Spinal cord (tissue), 10 donors: ENCODE data around the gene ACR. TPM values are rescaled to one million over a fixed set of nuclear protein-coding genes. Genes with fewer than 3 reads are reported as not detected.

Experiments
- DNase-seq, 6 donors: peaks; one replicate each; pipeline versions ENCODE4 v3.0.0 to v3.0.0-alpha.2; 2013 to 2015; ENCODE audit warnings: low spot score in 6 of 6, low read depth in 4 of 6
- H3K27ac ChIP-seq: one replicate; pipeline ENCODE4 v1.5.1; 2013; ENCODE audit warnings: low read depth, low read length, control low read depth
- H3K27me3 ChIP-seq: one replicate; pipeline ENCODE4 v1.6.1; 2013; ENCODE audit warnings: low read length; ENCODE audit not compliant: control insufficient read depth, insufficient read depth
- H3K36me3 ChIP-seq: one replicate; pipeline ENCODE4 v1.6.1; 2013; ENCODE audit warnings: low read length; ENCODE audit not compliant: control insufficient read depth, insufficient read depth
- H3K4me1 ChIP-seq: one replicate; pipeline ENCODE4 v1.6.1; 2013; ENCODE audit warnings: low read length; ENCODE audit not compliant: control insufficient read depth, insufficient read depth
- H3K4me3 ChIP-seq: one replicate; pipeline ENCODE4 v1.5.1; 2013; ENCODE audit warnings: low read depth, low read length, control low read depth
- H3K9me3 ChIP-seq: one replicate; pipeline ENCODE4 v1.6.1; 2013; ENCODE audit warnings: low read length; ENCODE audit not compliant: control insufficient read depth, insufficient read depth
- WGBS: methylation state at CpG from one replicate; pipeline ENCODE4 v1.1.5; 2013; ENCODE audit warnings: missing lambda C conversion rate; ENCODE audit not compliant: insufficient coverage; 5-methylcytosine and 5-hydroxymethylcytosine counted together
- polyA plus RNA-seq, 2 donors: library from polyadenylated mRNA; unstranded; fragments of 120-200 nt; gene quantifications; one replicate each; pipeline ENCODE4 v1.2.1, GENCODE V29; 2013; ENCODE audit not compliant: insufficient read length in 2 of 2
- total RNA-seq, 2 donors: library from RNA; depleted of rRNA in 1 of 2; stranded (reverse); fragments of 120-200 nt in 1 of 2; fragments of >200 nt in 1 of 2; gene quantifications; one replicate each; pipeline versions ENCODE4 v1.2.3 to v1.2.4, GENCODE V29; 2013 to 2014
- donor health status: healthy.

The ACR gene
- total and polyA plus RNA-seq, 4 donors = 0.17 to 0.98 (median 0.70) TPM; not detected in 1

- Histone ChIP-seq H3K27ac (no peak overlapping the region), H3K4me3 (no peak overlapping the region), H3K9me3 (no peaks in the 10 kb centered on the region), H3K36me3 (peaks cover 83% of the 10 kb centered on the region), H3K4me1 (peaks cover 12% of the 10 kb centered on the region), H3K27me3 (peaks cover 12% of the 10 kb centered on the region)
- no peak for DNase-seq
- WGBS = 95% methylated on average over 8 of the region's 12 CpGs
Observed at GRCh38 chr22:50722716-50723428, 15.1 kb upstream of the ACR start.

DNA sequence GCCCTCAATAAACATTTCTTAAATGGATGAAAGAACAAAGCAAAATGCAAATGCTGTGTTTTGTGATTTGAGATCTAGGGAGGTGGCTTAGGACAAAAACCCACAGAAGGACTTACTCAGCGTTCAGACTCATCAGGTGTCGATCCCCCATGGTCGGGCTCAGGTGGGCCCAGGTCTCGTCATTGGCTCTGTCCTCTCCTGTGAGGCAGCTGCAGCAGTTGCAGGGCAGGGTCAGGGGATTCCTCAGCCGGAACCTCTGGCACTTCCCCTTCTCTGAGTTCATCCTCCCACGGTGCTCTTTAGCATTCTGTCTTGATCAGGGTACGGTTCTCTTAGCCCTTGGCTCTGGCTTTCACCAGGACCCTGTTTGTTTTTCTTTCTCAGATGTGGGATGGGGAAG lies 14.0 kb upstream of the ACR start:
- DNase-seq = no peak
- no peaks in the 10 kb centered on the region for H3K9me3 ChIP-seq
- peaks cover 20% of the 10 kb centered on the region for H3K4me1 ChIP-seq
- 77% methylated on average over 7 of the region's 7 CpGs for WGBS
- no peak overlapping the region for H3K4me3 ChIP-seq
- peaks cover 88% of the 10 kb centered on the region for H3K36me3 ChIP-seq
- no peak overlapping the region for H3K27ac ChIP-seq
- H3K27me3 ChIP-seq = peaks cover 10% of the 10 kb centered on the region

DNA sequence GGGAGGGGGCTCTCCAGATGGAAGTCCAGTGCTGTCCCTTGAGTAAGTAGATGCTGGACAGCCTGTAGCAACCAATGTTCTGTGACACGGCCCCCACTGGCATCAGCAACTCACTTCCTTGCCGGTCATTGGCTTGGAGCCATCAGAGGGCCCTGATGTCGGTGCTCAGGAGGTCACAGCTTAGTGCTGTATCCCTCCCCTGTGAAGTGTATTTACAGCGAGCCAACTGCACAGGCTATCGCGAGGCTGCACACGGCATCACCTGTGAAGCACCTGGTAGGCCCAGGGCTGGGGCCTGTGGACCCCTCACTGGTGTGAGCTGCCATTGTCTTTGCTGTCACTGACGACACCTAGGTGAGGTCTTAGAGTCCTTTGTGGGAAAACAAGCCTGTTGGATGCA lies 13.4 kb upstream of the ACR start:
- H3K9me3 ChIP-seq = no peaks in the 10 kb centered on the region
- peaks cover 16% of the 10 kb centered on the region for H3K4me1 ChIP-seq
- no peak for DNase-seq
- H3K36me3 ChIP-seq = peaks cover 88% of the 10 kb centered on the region
- H3K27ac ChIP-seq = no peak overlapping the region
- H3K27me3 ChIP-seq = peaks cover 4% of the 10 kb centered on the region
- H3K4me3 ChIP-seq = no peak overlapping the region
- 83% methylated on average over 8 of the region's 8 CpGs for WGBS

DNA sequence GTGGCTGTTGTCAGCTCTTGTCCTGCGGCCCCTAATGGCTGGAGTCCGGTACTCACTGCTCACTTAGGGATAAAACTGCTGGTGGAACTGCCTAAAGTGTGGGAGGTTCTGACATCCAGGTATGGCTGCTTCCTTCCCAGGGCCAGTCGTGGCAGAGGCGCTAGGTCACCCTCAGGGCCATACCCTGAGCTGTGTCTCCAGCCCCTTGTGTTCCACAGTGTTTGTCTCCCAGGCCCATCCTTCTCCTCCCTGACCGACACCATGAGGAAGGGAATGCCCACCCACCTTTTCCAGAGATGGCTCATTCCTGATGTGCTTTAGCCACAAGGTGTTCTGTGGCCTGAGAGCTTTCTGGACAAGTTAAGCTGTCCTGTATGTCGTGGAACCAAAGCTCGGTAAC lies 12.4 kb upstream of the ACR start:
- no peaks in the 10 kb centered on the region for H3K9me3 ChIP-seq
- H3K36me3 ChIP-seq = peaks cover 94% of the 10 kb centered on the region
- peaks cover 20% of the 10 kb centered on the region for H3K4me1 ChIP-seq
- H3K4me3 ChIP-seq = no peak overlapping the region
- peaks cover 2% of the 10 kb centered on the region for H3K27me3 ChIP-seq
- 98% methylated on average over 6 of the region's 7 CpGs for WGBS
- no peak overlapping the region for H3K27ac ChIP-seq
- no peak for DNase-seq

GRCh38 chr22:50726643-50727340 lies 11.2 kb upstream of the ACR start:
- Histone ChIP-seq H3K27ac (no peak overlapping the region), H3K27me3 (peaks cover 2% of the 10 kb centered on the region), H3K9me3 (no peaks in the 10 kb centered on the region), H3K4me1 (peaks cover 25% of the 10 kb centered on the region), H3K4me3 (no peak overlapping the region), H3K36me3 (peaks cover 85% of the 10 kb centered on the region)
- DNase-seq = no peak
- 88% methylated on average over 14 of the region's 14 CpGs for WGBS

DNA sequence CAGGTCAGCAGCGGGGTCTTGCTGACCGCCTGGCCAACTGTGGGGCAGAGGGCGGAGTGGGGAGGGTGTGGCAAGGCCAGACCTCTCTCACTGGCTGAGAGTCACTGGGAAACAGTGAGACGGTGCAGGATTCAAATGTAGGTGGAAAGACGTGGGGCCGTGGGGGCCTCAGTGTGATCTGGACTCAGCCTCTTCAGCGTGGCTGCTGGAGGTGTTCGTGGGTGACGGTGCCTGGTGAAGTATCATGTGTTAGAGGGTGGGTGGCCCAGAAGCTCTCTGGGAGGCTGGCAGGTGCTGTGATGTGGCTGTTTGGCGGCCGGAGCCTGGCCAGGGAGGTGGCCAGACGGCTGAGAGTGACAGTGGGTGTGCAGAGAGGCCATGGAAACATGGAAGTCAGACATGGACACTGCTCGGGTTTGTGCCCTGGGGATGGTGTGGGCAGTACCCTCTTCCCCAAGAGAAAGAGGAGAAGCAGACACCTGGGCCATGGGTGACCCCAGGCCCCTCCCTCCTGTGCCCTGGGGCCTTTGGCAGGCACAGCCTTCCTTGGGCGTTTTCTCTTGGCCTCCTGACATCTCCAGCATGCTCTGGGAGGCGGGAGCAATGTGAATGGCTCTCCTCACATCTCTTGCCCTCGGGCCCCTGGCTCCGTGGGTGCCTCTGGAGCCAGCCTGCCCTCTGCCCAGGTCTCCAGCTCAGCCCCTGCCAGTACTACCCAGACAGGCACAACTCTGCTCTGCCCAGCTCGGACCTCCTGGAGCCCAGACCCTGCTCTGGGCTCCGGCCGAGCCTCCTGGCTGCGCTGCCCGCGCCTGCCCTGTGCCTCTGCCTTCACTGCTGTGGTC lies 10.1 kb upstream of the ACR start:
- Histone ChIP-seq H3K27ac (no peak overlapping the region), H3K4me1 (peaks cover 29% of the 10 kb centered on the region), H3K36me3 (peaks cover 83% of the 10 kb centered on the region), H3K9me3 (no peaks in the 10 kb centered on the region), H3K27me3 (peaks cover 2% of the 10 kb centered on the region), H3K4me3 (no peak overlapping the region)
- WGBS = 91% methylated on average over 23 of the region's 23 CpGs
- DNase-seq = no peak

GRCh38 chr22:50728523-50728931 lies 9.5 kb upstream of the ACR start:
- Histone ChIP-seq H3K27ac (no peak overlapping the region), H3K9me3 (no peaks in the 10 kb centered on the region), H3K4me3 (no peak overlapping the region), H3K27me3 (peaks cover 2% of the 10 kb centered on the region), H3K4me1 (peaks cover 35% of the 10 kb centered on the region), H3K36me3 (peaks cover 77% of the 10 kb centered on the region)
- DNase-seq = no peak
- WGBS = 100% methylated on average over 1 of the region's 2 CpGs

DNA sequence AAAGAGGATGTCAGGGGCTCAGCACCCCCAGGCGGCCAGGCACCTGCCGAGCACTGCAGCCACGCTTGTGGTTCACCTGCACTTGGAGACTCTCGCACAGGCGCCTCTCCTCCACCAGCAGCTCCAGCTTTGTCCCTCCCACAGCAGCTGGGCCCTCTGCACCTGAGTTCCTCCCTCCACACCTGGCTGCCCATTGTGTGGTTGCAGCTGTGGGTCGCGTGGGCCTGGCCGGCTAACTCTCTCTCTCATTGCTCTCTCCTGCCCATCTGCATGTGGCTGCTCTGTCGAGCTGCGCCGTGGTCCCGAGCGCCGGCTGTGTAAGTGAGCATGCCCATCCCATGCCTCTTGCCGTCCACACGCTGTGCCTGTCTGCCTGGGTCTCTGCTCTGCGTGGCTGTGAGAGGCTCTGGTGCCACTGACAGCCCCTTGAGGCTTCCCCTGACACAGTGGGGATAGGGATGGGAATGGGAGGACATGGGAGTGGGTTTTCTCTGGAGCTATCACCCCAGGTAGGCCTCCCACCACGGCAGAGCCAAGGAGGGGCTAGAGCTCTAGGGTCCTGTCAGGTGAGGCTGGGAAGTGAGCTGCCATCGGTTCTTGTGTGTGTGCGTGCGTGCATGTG lies 8.5 kb upstream of the ACR start:
- peaks cover 44% of the 10 kb centered on the region for H3K4me1 ChIP-seq
- DNase-seq = no peak
- H3K9me3 ChIP-seq = no peaks in the 10 kb centered on the region
- no peak overlapping the region for H3K27ac ChIP-seq
- H3K4me3 ChIP-seq = no peak overlapping the region
- 90% methylated on average over 19 of the region's 21 CpGs for WGBS
- peaks cover 68% of the 10 kb centered on the region for H3K36me3 ChIP-seq
- peaks cover 2% of the 10 kb centered on the region for H3K27me3 ChIP-seq
